ENCODE measurements around the gene CLEC16A.

Gene CLEC16A

GRCh38 chr16:11050944-11051343, 106.6 kb downstream of the CLEC16A start:
- Histone ChIP-seq H3K9me3 (no peaks in the 10 kb centered on the region), H3K4me2 (peak overlapping the region; percentile 54), H3K36me3 (peaks cover 53% of the 10 kb centered on the region), H3K9ac (no peak overlapping the region), H3K4me1 (peaks cover 35% of the 10 kb centered on the region), H3K27me3 (no peaks in the 10 kb centered on the region), H4K20me1 (peaks cover 37% of the 10 kb centered on the region), H3K27ac (no peak overlapping the region), H3K4me3 (no peak overlapping the region)
- TF ChIP-seq Cebpa-rat (IDR thresholded peaks at IDR 0.05), result no peak

DNA sequence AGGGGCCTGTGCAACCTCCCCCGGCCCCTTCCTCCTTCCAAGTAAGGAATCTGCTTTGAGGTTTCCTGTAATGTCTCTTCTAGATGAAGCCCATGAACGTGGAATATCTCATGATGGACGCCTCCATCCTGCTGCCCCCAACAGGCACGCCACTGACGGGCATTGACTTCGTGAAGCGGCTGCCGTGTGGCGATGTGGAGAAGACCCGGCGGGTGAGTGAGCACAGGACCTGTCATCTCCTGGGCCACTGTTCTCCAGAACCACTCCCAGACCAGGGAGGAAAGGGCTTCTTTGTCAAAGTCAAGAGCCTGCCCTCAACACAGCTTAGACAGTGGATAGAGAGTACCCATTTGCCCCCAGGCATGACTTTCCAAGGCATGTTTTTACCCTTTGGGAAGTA, 107.1 kb downstream of the CLEC16A start:
- Histone ChIP-seq H3K27ac (no peak overlapping the region), H3K9me3 (no peaks in the 10 kb centered on the region), H4K20me1 (peaks cover 37% of the 10 kb centered on the region), H3K4me2 (peak overlapping the region; percentile 54), H3K27me3 (no peaks in the 10 kb centered on the region), H3K9ac (no peak overlapping the region), H3K36me3 (peaks cover 50% of the 10 kb centered on the region), H3K4me3 (no peak overlapping the region), H3K4me1 (peaks cover 40% of the 10 kb centered on the region)
- no peak for TF ChIP-seq Cebpa-rat (IDR thresholded peaks at IDR 0.05)

- no peak overlapping the region for H3K4me3 ChIP-seq
- peaks cover 41% of the 10 kb centered on the region for H3K4me1 ChIP-seq
- no peak overlapping the region for H3K27ac ChIP-seq
- H3K9me3 ChIP-seq, result no peaks in the 10 kb centered on the region
- no peak for TF ChIP-seq Cebpa-rat (IDR thresholded peaks at IDR 0.05)
- H3K27me3 ChIP-seq, result no peaks in the 10 kb centered on the region
- H4K20me1 ChIP-seq, result peaks cover 37% of the 10 kb centered on the region
- no peak overlapping the region for H3K9ac ChIP-seq
- peaks cover 45% of the 10 kb centered on the region for H3K36me3 ChIP-seq
- H3K4me2 ChIP-seq, result peak overlapping the region; percentile 54
Observed at GRCh38 chr16:11051879-11052808, 107.8 kb downstream of the CLEC16A start.

GRCh38 chr16:11053916-11054460, 109.6 kb downstream of the CLEC16A start:
- H3K9ac ChIP-seq, result no peak overlapping the region
- H3K4me1 ChIP-seq, result peaks cover 41% of the 10 kb centered on the region
- no peak overlapping the region for H3K27ac ChIP-seq
- no peak overlapping the region for H3K4me3 ChIP-seq
- peaks cover 30% of the 10 kb centered on the region for H3K36me3 ChIP-seq
- H4K20me1 ChIP-seq, result peaks cover 37% of the 10 kb centered on the region
- TF ChIP-seq Cebpa-rat (IDR thresholded peaks at IDR 0.05), result no peak
- H3K4me2 ChIP-seq, result no peak overlapping the region
- no peaks in the 10 kb centered on the region for H3K27me3 ChIP-seq
- H3K9me3 ChIP-seq, result no peaks in the 10 kb centered on the region

DNA sequence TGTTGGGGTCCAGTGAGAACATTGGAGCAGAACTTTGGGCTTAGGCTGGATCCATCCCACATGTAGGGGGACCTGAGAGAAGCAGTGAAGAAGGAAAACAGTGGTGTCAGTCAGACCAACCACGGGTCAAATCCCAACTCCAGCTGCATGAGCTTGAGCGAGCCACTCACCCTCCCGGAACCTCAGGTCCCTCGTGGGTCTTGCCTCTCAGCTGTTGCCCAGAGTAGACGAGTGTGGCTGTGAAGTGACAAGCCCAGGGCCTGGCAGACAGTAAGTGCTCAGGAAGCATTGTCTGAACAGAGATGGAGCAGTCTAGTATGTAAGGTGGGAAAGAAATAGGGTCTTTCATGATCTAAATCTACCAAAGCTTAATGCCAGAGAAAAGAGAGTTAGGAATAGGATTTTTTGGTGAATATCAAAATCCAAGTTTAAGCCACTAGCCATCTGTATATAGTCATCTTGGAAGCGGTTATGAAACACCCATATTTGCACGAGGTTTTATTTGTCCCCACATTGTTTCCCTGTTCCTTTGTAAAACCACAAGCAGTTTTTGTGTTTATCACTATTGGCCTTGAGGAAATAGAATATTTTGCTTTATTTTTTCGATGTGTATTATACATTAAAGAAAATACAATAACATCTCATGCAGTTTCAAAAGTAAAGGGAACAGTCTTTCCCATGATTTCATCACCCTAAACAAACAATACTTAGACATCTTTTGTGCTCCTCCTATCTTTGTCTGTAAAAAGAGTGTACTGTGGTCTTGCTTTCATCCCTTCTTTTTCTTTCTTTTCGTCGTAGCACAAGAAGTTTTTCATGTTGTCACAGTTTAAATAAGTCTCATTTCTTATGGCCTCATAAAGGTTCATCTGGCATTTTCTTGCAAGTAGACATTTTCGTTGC, 112.0 kb downstream of the CLEC16A start:
- Histone ChIP-seq H3K27me3 (no peaks in the 10 kb centered on the region), H3K9me3 (no peaks in the 10 kb centered on the region), H3K9ac (no peak overlapping the region), H4K20me1 (peaks cover 28% of the 10 kb centered on the region), H3K27ac (no peak overlapping the region), H3K4me1 (peaks cover 27% of the 10 kb centered on the region), H3K4me2 (no peak overlapping the region), H3K4me3 (no peak overlapping the region), H3K36me3 (peaks cover 40% of the 10 kb centered on the region)
- no peak for TF ChIP-seq Cebpa-rat (IDR thresholded peaks at IDR 0.05)

- no peaks in the 10 kb centered on the region for H3K27me3 ChIP-seq
- peaks cover 22% of the 10 kb centered on the region; the same call in 1 of the 2 replicates for H4K20me1 ChIP-seq
- peaks cover 48% of the 10 kb centered on the region for H3K36me3 ChIP-seq
- no peak overlapping the region for H3K4me3 ChIP-seq
- no peak overlapping the region for H3K27ac ChIP-seq
- H3K4me2 ChIP-seq, result no peak overlapping the region
- no peak for TF ChIP-seq Cebpa-rat (IDR thresholded peaks at IDR 0.05)
- no peak overlapping the region for H3K9ac ChIP-seq
- H3K4me1 ChIP-seq, result peaks cover 19% of the 10 kb centered on the region
- H3K9me3 ChIP-seq, result no peaks in the 10 kb centered on the region
Observed at GRCh38 chr16:11056993-11057649, 112.8 kb downstream of the CLEC16A start.

DNA sequence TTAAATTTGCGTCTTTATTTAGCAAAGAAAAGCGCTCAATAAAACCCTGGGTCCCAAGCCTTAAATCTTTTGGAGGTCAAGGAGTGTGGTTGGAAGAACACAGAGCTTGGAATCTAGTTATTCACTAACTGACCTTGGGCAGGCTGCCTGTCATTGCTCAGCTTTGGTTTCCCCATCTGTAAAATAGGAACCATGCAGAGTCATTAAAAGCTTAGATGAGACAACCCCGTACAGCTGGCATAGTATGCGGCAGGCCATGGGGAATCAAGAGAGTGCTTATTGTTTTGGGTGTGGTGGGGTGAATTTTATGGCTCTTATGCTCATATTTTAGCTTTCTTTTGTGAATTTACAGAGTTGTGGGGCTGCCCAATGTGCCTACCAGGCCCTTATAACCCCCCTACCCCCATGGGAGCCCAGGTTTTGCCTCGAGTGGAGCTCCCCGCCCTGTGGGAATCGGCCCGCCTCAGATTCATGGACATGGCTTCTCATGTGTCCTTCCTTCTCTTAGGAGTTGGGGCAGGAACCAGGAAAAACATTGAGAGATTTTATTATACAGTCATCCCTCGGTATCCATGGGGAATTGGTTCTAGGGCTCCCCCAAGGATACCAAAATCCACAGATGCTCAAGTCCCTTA, 113.5 kb downstream of the CLEC16A start:
- Histone ChIP-seq H3K36me3 (peaks cover 52% of the 10 kb centered on the region), H3K4me3 (no peak overlapping the region), H3K9me3 (no peaks in the 10 kb centered on the region), H4K20me1 (peaks cover 15% of the 10 kb centered on the region; the same call in 1 of the 2 replicates), H3K9ac (no peak overlapping the region), H3K4me1 (peaks cover 12% of the 10 kb centered on the region), H3K27ac (no peak overlapping the region), H3K4me2 (no peak overlapping the region), H3K27me3 (no peaks in the 10 kb centered on the region)
- no peak for TF ChIP-seq Cebpa-rat (IDR thresholded peaks at IDR 0.05)

DNA sequence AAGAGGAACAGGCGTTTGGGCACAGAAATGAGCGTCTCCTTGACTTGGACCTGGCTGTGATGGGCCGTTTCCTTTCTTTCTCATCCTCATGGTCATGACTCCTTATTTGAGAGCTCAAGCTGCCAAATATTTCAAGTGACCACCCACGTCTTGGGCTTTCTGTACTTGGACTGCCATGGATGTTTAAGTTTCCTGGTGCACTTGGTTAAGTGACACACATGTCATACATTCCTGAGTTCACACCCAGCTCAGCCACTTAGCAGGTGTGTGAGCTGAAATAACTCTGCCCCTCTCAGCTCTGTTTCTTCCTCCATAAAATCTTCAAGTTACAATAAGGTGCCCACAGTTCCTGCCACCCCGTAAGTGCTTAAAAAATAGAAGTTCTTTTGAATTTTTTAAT, 114.5 kb downstream of the CLEC16A start:
- Histone ChIP-seq H3K4me1 (peaks cover 17% of the 10 kb centered on the region), H4K20me1 (0 out of 2 replicates have a peak, but pooled peaks cover 5% of the 10 kb centered on the region), H3K9ac (no peak overlapping the region), H3K4me3 (no peak overlapping the region), H3K9me3 (no peaks in the 10 kb centered on the region), H3K36me3 (peaks cover 50% of the 10 kb centered on the region), H3K27ac (no peak overlapping the region), H3K4me2 (no peak overlapping the region; the same call in 1 of the 2 replicates), H3K27me3 (no peaks in the 10 kb centered on the region)
- TF ChIP-seq Cebpa-rat (IDR thresholded peaks at IDR 0.05), result no peak

DNA sequence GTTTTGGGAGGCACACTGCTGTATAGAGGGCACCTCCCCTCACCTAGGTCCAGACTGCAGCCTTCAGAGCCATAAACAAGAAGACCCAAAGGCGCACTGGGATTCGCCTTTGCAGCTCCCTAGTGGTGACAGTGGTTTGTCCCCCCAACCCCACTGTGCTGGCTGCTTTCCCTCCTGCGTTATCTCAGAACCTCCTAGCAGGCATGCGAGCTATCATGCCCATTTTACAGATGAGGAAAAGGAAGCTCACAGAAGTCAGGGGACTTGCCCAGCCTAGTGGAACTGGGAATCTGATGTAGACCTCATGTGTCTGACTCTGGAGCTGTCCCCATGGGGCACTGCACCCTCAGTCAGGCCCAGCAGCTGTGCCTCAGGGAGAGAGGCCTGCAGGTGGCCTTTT, 115.2 kb downstream of the CLEC16A start:
- Histone ChIP-seq H3K9ac (no peak overlapping the region), H3K4me3 (no peak overlapping the region), H3K27me3 (no peaks in the 10 kb centered on the region), H4K20me1 (no peaks in the 10 kb centered on the region), H3K27ac (no peak overlapping the region), H3K4me2 (no peak overlapping the region), H3K4me1 (peaks cover 17% of the 10 kb centered on the region), H3K9me3 (no peaks in the 10 kb centered on the region), H3K36me3 (peaks cover 54% of the 10 kb centered on the region)
- no peak for TF ChIP-seq Cebpa-rat (IDR thresholded peaks at IDR 0.05)

Data from BLaER1 (cell line).